Neural cell (in vitro differentiated cells): ENCODE data around the gene CTDSP2. TPM values are rescaled to one million over a fixed set of nuclear protein-coding genes. Genes with fewer than 3 reads are reported as not detected.

Source experiments
- H2AFZ ChIP-seq: fragments of 200-600, 300-800 bp; sonication (generic), shearing (Covaris generic); 2 replicates; pipeline ENCODE4 v1.6.0; 2014; ENCODE audit warnings: low read depth, mild to moderate bottlenecking, antibody characterized with exemption, low read length, moderate library complexity
- H3F3A ChIP-seq: fragments of 200-600 bp; shearing (Covaris generic); 2 replicates; pipeline ENCODE4 v1.6.1; 2016; ENCODE audit warnings: mild to moderate bottlenecking, moderate library complexity, mixed read lengths, antibody characterized with exemption, low read length; ENCODE audit not compliant: insufficient read depth, poor library complexity, severe bottlenecking
- H3K27ac ChIP-seq: fragments of 200-600, 300-800 bp; sonication (generic), shearing (Covaris generic); 2 replicates; pipeline ENCODE4 v1.5.1; 2014; ENCODE audit warnings: mild to moderate bottlenecking, low read length, moderate library complexity
- H3K27me3 ChIP-seq: fragments of 300-800, 200-600 bp; sonication (generic), shearing (Covaris generic); 2 replicates; pipeline ENCODE4 v1.6.0; 2014; ENCODE audit warnings: mild to moderate bottlenecking, low read depth, low read length, moderate library complexity; ENCODE audit not compliant: insufficient read depth
- H3K36me3 ChIP-seq: fragments of 300-800, 200-600 bp; sonication (generic), shearing (Covaris generic); 2 replicates; pipeline ENCODE4 v1.5.1; 2014; ENCODE audit warnings: mild to moderate bottlenecking, antibody characterized with exemption, low read length, moderate library complexity; ENCODE audit not compliant: insufficient read depth
- H3K4me2 ChIP-seq: fragments of 300-800, 200-600 bp; sonication (generic), shearing (Covaris generic); 2 replicates; pipeline ENCODE4 v1.6.0; 2014; ENCODE audit warnings: mild to moderate bottlenecking, low read length
- H3K4me3 ChIP-seq: fragments of 300-800, 200-600 bp; sonication (generic), shearing (Covaris generic); 2 replicates; pipeline ENCODE4 v1.5.1; 2014; ENCODE audit warnings: mild to moderate bottlenecking, low read length, moderate library complexity
- H3K79me2 ChIP-seq: fragments of 200-600 bp; shearing (Covaris generic); replicated peaks from 2 replicates; pipeline ENCODE4 v1.6.0; 2014; ENCODE audit warnings: mild to moderate bottlenecking, low read length, moderate library complexity; ENCODE audit not compliant: insufficient read depth
- H3K9ac ChIP-seq: fragments of 300-800, 200-600 bp; sonication (generic), shearing (Covaris generic); 2 replicates; pipeline ENCODE4 v1.6.1; 2016; ENCODE audit warnings: mild to moderate bottlenecking, low read length, mixed read lengths
- H3K9me2 ChIP-seq: fragments of 200-600 bp; shearing (Covaris generic); 2 replicates; pipeline ENCODE4 v1.6.1; 2016; ENCODE audit warnings: mild to moderate bottlenecking, low read length, mixed read lengths; ENCODE audit not compliant: insufficient read depth
- H3K9me3 ChIP-seq: fragments of 200-600, 300-800 bp; sonication (generic), shearing (Covaris generic); 2 replicates; pipeline ENCODE4 v1.6.1; 2016; ENCODE audit warnings: mild to moderate bottlenecking, mixed run types, low read length, moderate library complexity, mixed read lengths
- H4K20me1 ChIP-seq: fragments of 200-600 bp; shearing (Covaris generic); 2 replicates; pipeline ENCODE4 v1.6.1; 2016; ENCODE audit warnings: mild to moderate bottlenecking, mixed run types; ENCODE audit not compliant: insufficient read depth
- EP300 ChIP-seq: fragments of 450-650 bp; conservative IDR thresholded peaks from 2 replicates; pipeline ENCODE4 v1.6.1; 2014; ENCODE audit warnings: antibody characterized with exemption, mild to moderate bottlenecking, moderate library complexity; ENCODE audit not compliant: poor library complexity, severe bottlenecking
- EZH2 ChIP-seq: fragments of 200-600, 300-800 bp; shearing (Covaris generic), sonication (generic); IDR thresholded peaks from 2 replicates; pipeline ENCODE4 v1.6.1; 2014; ENCODE audit warnings: antibody characterized with exemption, low read length, borderline replicate concordance, mild to moderate bottlenecking; ENCODE audit not compliant: insufficient read depth, poor library complexity, severe bottlenecking
- MXI1 ChIP-seq: fragments of 450-650 bp; conservative IDR thresholded peaks from 2 replicates; pipeline ENCODE4 v1.6.1; 2014; ENCODE audit warnings: antibody characterized with exemption, mild to moderate bottlenecking; ENCODE audit not compliant: poor library complexity, severe bottlenecking
- POLR2AphosphoS5 ChIP-seq: IDR thresholded peaks from 2 replicates; pipeline ENCODE4 v1.6.1; 2012
- RAD21 ChIP-seq: fragments of 450-650 bp; conservative IDR thresholded peaks from 2 replicates; pipeline ENCODE4 v1.6.1; 2014; ENCODE audit warnings: antibody characterized with exemption, mild to moderate bottlenecking, moderate library complexity
- SMC3 ChIP-seq: fragments of 450-650 bp; conservative IDR thresholded peaks from 2 replicates; pipeline ENCODE4 v1.6.1; 2014; ENCODE audit warnings: antibody characterized with exemption, mild to moderate bottlenecking, moderate library complexity; ENCODE audit not compliant: poor library complexity
- TAF1 ChIP-seq: IDR thresholded peaks from 2 replicates; pipeline ENCODE4 v1.6.1; 2012; ENCODE audit warnings: low read depth
- polyA plus RNA-seq: library from polyadenylated mRNA; depleted of rRNA; stranded (reverse); fragments of >200 nt; gene quantifications from 2 replicates; pipeline ENCODE4 v1.2.3, GENCODE V29; 2014
- TF ChIP-seq, protein P1 (sequence below): IDR thresholded peaks from 2 replicates; pipeline ENCODE4 v1.6.1; 2012; ENCODE audit warnings: borderline replicate concordance
- TF ChIP-seq, protein P2 (sequence below): fragments of 450-650 bp; IDR thresholded peaks from 2 replicates; pipeline ENCODE4 v1.5.1; 2014; ENCODE audit warnings: antibody characterized with exemption, mild to moderate bottlenecking, moderate library complexity; ENCODE audit not compliant: poor library complexity, severe bottlenecking

CTDSP2 gene
- polyA plus RNA-seq, 1 donor from 2014 or later, result 23.6 TPM

DNA sequence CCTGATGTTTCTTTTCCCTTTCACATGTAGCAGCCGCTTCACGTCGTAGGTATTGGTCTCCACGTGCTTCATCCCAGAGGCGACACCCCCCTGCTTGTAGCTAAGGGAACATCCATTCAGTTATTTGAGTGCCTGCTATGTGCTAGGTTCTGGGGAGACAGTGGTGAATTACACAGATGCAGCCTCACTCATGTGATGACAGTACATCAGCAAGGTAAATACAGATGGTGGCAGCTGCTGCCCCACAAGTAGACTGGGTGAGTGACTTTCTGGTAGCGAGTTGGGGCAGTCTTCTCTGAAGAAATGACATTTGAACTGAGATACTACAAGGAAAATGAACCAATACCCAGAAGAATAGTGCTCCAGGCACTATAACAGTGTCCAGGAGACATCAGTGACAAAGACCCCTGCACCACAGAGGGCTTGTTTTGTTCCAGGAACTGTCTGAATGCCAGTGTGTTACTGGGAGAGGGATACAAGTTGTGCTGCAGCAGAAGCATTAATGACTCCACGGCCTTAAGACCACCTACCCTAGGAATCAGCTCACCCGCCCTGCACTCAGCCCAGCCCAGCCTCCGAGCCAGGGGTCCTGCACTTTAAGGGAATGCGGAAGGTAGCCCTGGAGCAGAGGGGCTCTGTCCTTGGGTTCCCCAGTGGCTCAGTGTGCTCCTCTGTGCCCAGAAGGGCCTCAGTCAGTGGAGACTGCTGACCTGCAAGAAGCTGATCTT lies 35.3 kb downstream of the CTDSP2 start:
- Histone ChIP-seq H3K4me2 (no peak overlapping the region), H3K9ac (no peak overlapping the region), H2AFZ (no peak overlapping the region), H3K36me3 (no peaks in the 10 kb centered on the region), H3K9me3 (no peaks in the 10 kb centered on the region), H3K4me3 (no peak overlapping the region), H3F3A (no peaks in the 10 kb centered on the region), H3K9me2 (no peaks in the 10 kb centered on the region), H4K20me1 (no peaks in the 10 kb centered on the region), H3K79me2 (no peaks in the 10 kb centered on the region), H3K27ac (no peak overlapping the region), H3K27me3 (no peaks in the 10 kb centered on the region)
- TF ChIP-seq, protein P1, sequence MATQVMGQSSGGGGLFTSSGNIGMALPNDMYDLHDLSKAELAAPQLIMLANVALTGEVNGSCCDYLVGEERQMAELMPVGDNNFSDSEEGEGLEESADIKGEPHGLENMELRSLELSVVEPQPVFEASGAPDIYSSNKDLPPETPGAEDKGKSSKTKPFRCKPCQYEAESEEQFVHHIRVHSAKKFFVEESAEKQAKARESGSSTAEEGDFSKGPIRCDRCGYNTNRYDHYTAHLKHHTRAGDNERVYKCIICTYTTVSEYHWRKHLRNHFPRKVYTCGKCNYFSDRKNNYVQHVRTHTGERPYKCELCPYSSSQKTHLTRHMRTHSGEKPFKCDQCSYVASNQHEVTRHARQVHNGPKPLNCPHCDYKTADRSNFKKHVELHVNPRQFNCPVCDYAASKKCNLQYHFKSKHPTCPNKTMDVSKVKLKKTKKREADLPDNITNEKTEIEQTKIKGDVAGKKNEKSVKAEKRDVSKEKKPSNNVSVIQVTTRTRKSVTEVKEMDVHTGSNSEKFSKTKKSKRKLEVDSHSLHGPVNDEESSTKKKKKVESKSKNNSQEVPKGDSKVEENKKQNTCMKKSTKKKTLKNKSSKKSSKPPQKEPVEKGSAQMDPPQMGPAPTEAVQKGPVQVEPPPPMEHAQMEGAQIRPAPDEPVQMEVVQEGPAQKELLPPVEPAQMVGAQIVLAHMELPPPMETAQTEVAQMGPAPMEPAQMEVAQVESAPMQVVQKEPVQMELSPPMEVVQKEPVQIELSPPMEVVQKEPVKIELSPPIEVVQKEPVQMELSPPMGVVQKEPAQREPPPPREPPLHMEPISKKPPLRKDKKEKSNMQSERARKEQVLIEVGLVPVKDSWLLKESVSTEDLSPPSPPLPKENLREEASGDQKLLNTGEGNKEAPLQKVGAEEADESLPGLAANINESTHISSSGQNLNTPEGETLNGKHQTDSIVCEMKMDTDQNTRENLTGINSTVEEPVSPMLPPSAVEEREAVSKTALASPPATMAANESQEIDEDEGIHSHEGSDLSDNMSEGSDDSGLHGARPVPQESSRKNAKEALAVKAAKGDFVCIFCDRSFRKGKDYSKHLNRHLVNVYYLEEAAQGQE, result no peak

DNA sequence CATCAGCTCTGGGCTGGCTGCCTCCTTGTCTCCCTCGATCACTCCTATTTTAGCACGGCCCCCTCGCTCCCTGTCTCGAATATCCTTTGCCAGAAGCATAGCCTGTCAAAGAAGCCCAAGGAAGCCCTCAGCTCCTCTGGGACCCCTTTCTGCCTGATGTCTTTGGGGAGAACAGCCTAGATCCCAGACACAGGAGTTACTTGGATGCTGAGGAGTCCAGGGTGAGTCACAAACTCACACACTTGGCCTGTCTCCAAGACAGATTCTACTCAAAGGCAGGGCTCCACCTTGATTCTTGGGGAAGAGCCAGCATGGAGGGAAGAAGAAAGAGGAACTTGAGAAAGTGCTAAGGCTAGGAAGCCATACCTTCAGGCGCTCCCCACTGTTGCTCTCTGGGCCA lies 36.1 kb downstream of the CTDSP2 start:
- Histone ChIP-seq H4K20me1 (no peaks in the 10 kb centered on the region), H2AFZ (no peak overlapping the region), H3K9me3 (no peaks in the 10 kb centered on the region), H3K27me3 (no peaks in the 10 kb centered on the region), H3F3A (no peaks in the 10 kb centered on the region), H3K9me2 (no peaks in the 10 kb centered on the region), H3K9ac (no peak overlapping the region), H3K36me3 (no peaks in the 10 kb centered on the region), H3K4me3 (no peak overlapping the region), H3K4me2 (no peak overlapping the region), H3K79me2 (no peaks in the 10 kb centered on the region), H3K27ac (no peak overlapping the region)
- TF ChIP-seq SMC3 (no peak), RAD21 (no peak), EP300 (no peak), TAF1 (no peak), EZH2 (no peak), MXI1 (no peak), POLR2AphosphoS5 (no peak)
- TF ChIP-seq, protein P2, sequence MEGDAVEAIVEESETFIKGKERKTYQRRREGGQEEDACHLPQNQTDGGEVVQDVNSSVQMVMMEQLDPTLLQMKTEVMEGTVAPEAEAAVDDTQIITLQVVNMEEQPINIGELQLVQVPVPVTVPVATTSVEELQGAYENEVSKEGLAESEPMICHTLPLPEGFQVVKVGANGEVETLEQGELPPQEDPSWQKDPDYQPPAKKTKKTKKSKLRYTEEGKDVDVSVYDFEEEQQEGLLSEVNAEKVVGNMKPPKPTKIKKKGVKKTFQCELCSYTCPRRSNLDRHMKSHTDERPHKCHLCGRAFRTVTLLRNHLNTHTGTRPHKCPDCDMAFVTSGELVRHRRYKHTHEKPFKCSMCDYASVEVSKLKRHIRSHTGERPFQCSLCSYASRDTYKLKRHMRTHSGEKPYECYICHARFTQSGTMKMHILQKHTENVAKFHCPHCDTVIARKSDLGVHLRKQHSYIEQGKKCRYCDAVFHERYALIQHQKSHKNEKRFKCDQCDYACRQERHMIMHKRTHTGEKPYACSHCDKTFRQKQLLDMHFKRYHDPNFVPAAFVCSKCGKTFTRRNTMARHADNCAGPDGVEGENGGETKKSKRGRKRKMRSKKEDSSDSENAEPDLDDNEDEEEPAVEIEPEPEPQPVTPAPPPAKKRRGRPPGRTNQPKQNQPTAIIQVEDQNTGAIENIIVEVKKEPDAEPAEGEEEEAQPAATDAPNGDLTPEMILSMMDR, result no peak
- TF ChIP-seq, protein P1, result no peak
